Astrocyte (in vitro differentiated cells and primary cell): ENCODE results near the gene CLIP3. TPM values are rescaled to one million over a fixed set of nuclear protein-coding genes. Genes with fewer than 3 reads are reported as not detected.

Experiments
- total RNA-seq: library from RNA; stranded (reverse); gene quantifications from 2 replicates; pipeline ENCODE4 v1.2.1, GENCODE V29; 2021

CLIP3 gene
- total RNA-seq, 1 donor from 2014 or later: 57.4 TPM

Other genes starting within 250 kb of the CLIP3 start
- gene PRODH2, start 220.0 kb downstream of the CLIP3 start, total RNA-seq: not detected in 2 replicates
- gene NPHS1, start 180.4 kb downstream of the CLIP3 start, total RNA-seq: not detected in 2 replicates
- gene KIRREL2, start 176.0 kb downstream of the CLIP3 start, total RNA-seq: 0.12 and 0.18 TPM in 2 replicates
- 66.0 and 69.4 TPM in 2 replicates for gene APLP1, start 164.3 kb downstream of the CLIP3 start, total RNA-seq
- gene NFKBID, start 132.3 kb downstream of the CLIP3 start, total RNA-seq: 7.0 and 8.4 TPM in 2 replicates
- gene HCST, start 130.3 kb downstream of the CLIP3 start, total RNA-seq: 1.8 and 2.1 TPM in 2 replicates
- gene TYROBP, start 124.6 kb downstream of the CLIP3 start, total RNA-seq: not detected in 2 replicates
- 15.1 and 15.3 TPM in 2 replicates for gene LRFN3, start 96.5 kb downstream of the CLIP3 start, total RNA-seq
- 8.8 and 10.9 TPM in 2 replicates for gene SDHAF1, start 37.7 kb downstream of the CLIP3 start, total RNA-seq
- 0.53 and 1.1 TPM in 2 replicates for gene SYNE4, start 24.1 kb downstream of the CLIP3 start, total RNA-seq
- gene ALKBH6, start 18.7 kb downstream of the CLIP3 start, total RNA-seq: 25.9 and 27.3 TPM in 2 replicates
- gene THAP8, start 21.4 kb upstream of the CLIP3 start, total RNA-seq: 5.0 and 6.0 TPM in 2 replicates
- 1.1 and 2.4 TPM in 2 replicates for gene WDR62, start 22.0 kb upstream of the CLIP3 start, total RNA-seq
- not detected in 2 replicates for gene OVOL3, start 78.3 kb upstream of the CLIP3 start, total RNA-seq
- gene POLR2I, start 82.0 kb upstream of the CLIP3 start, total RNA-seq: 57.4 and 65.1 TPM in 2 replicates
- gene TBCB, start 82.6 kb upstream of the CLIP3 start, total RNA-seq: 239 and 244 TPM in 2 replicates
- gene CAPNS1, start 107.2 kb upstream of the CLIP3 start, total RNA-seq: 665 and 677 TPM in 2 replicates
- 0.64 TPM in 1 of 2 replicates, not detected in the other for gene COX7A1, start 119.6 kb upstream of the CLIP3 start, total RNA-seq
- 6.3 and 6.5 TPM in 2 replicates for gene ZNF565, start 181.8 kb upstream of the CLIP3 start, total RNA-seq
- 80.7 and 82.7 TPM in 2 replicates for gene ZNF146, start 182.2 kb upstream of the CLIP3 start, total RNA-seq